ENCODE data around the gene FAM149A. TPM values are rescaled to one million over a fixed set of nuclear protein-coding genes. Genes with fewer than 3 reads are reported as not detected.

The FAM149A gene
- total RNA-seq, 1 experiment from 2014 or later, result 24.1 TPM

- DNase-seq (ENCODE audit: low spot score), result peak; percentile 55
Measured at GRCh38 chr4:186105647-186106321, 1.3 kb downstream of the FAM149A start.

GRCh38 chr4:186107947-186108346 lies 3.4 kb downstream of the FAM149A start:
- no peak for DNase-seq (ENCODE audit: low spot score)

- DNase-seq (ENCODE audit: low spot score), result no peak
Measured at GRCh38 chr4:186108391-186108790, 3.9 kb downstream of the FAM149A start.

- no peak for DNase-seq (ENCODE audit: low spot score)
Measured at GRCh38 chr4:186109245-186109644, 4.7 kb downstream of the FAM149A start.

- no peak for DNase-seq (ENCODE audit: low spot score)
Measured at GRCh38 chr4:186116697-186117096, 12.2 kb downstream of the FAM149A start.

- DNase-seq (ENCODE audit: low spot score), result no peak
Measured at GRCh38 chr4:186118582-186118981, 14.1 kb downstream of the FAM149A start.

- no peak for DNase-seq (ENCODE audit: low spot score)
Measured at GRCh38 chr4:186121057-186121456, 16.6 kb downstream of the FAM149A start.

- DNase-seq (ENCODE audit: low spot score), result no peak
Measured at GRCh38 chr4:186128842-186129241, 24.3 kb downstream of the FAM149A start.

- no peak for DNase-seq (ENCODE audit: low spot score)
Measured at GRCh38 chr4:186131935-186132334, 27.4 kb downstream of the FAM149A start.

GRCh38 chr4:186132577-186133242 lies 28.2 kb downstream of the FAM149A start:
- peak; percentile 42 for DNase-seq (ENCODE audit: low spot score)

- DNase-seq (ENCODE audit: low spot score), result no peak
Measured at GRCh38 chr4:186134257-186134656, 29.8 kb downstream of the FAM149A start.

- no peak for DNase-seq (ENCODE audit: low spot score)
Measured at GRCh38 chr4:186134861-186135260, 30.4 kb downstream of the FAM149A start.

GRCh38 chr4:186137196-186137794 lies 32.8 kb downstream of the FAM149A start:
- DNase-seq (ENCODE audit: low spot score), result peak; percentile 33

- DNase-seq (ENCODE audit: low spot score), result peak; percentile 52
Measured at GRCh38 chr4:186144198-186144945, 39.9 kb downstream of the FAM149A start.

- peak; percentile 38 for DNase-seq (ENCODE audit: low spot score)
Measured at GRCh38 chr4:186144946-186145569, 40.6 kb downstream of the FAM149A start.

- no peak for DNase-seq (ENCODE audit: low spot score)
Measured at GRCh38 chr4:186146458-186146857, 42.0 kb downstream of the FAM149A start.

GRCh38 chr4:186148336-186148975 lies 44.0 kb downstream of the FAM149A start:
- peak; percentile 45 for DNase-seq (ENCODE audit: low spot score)

GRCh38 chr4:186149872-186150271 lies 45.4 kb downstream of the FAM149A start:
- DNase-seq (ENCODE audit: low spot score), result peak; percentile 28

- no peak for DNase-seq (ENCODE audit: low spot score)
Measured at GRCh38 chr4:186150926-186151325, 46.4 kb downstream of the FAM149A start.

- no peak for DNase-seq (ENCODE audit: low spot score)
Measured at GRCh38 chr4:186151499-186151898, 47.0 kb downstream of the FAM149A start.
